Activated naive CD4-positive, alpha-beta T cell treated with anti-CD3 and anti-CD28 coated beads, Interleukin-2, amount 10 ng/mL, durations not matched to agents 7 days and 5 days (primary cell): ENCODE measurements around the gene UBTD1.

Experiments
- CTCF ChIA-PET: fragments of 350-600 bp; sonication (Branson Sonifier 250); formaldehyde crosslinking; loops from one replicate; lab custom pipeline; 2021; ENCODE audit warnings: antibody characterized with exemption; lab: Charles Lee
- DNase-seq: peaks from one replicate; pipeline ENCODE4 v3.0.0-alpha.2; 2020
- H3K27ac Mint-ChIP-seq: one replicate; pipeline ENCODE4 v1.8.0; 2021; ENCODE audit warnings: mild to moderate bottlenecking, moderate library complexity, mixed read lengths
- H3K27me3 Mint-ChIP-seq: one replicate; pipeline ENCODE4 v1.8.0; 2021; ENCODE audit warnings: mild to moderate bottlenecking, mixed read lengths
- H3K36me3 Mint-ChIP-seq: one replicate; pipeline ENCODE4 v1.8.0; 2021; ENCODE audit warnings: mixed read lengths
- H3K4me1 Mint-ChIP-seq: one replicate; pipeline ENCODE4 v1.8.0; 2021; ENCODE audit warnings: mixed read lengths
- H3K4me3 Mint-ChIP-seq: one replicate; pipeline ENCODE4 v1.8.0; 2021; ENCODE audit warnings: mild to moderate bottlenecking, moderate library complexity, mixed read lengths
- H3K9me3 Mint-ChIP-seq: one replicate; pipeline ENCODE4 v1.8.0; 2021; ENCODE audit warnings: mixed read lengths

Gene UBTD1

DNA sequence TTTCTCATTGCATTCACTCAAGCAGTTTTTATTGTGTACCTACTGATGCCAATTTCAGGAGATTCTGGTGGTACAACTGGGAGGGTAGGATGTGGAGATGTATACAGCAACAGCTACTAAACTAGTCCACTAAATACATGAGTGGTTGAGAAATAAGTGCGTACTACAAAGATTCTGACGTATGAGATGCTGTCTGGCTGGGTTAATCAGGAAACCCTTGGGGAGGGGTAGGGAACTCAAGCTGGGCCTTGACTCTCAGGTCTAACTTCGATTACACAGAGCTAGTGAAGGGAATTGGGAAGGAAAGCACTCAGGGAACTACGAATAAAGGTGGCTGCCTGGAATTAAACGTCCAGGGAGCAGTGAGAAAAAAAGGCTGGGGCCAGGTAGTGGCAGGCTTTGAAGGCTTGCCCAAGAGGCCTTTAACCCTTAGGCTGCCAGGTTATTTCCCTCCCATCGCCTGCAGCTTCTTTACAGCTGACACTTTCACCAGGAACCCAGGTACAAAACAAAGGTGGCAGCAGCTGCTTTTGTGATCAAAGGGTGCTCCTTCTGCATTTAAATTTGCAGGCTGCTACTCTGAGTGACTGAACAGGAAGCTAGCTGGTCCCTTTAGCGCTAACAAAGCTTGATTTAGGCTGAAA, 3.7 kb upstream of the UBTD1 start:
- peak overlapping the region; percentile 64 for H3K27ac Mint-ChIP-seq
- CTCF ChIA-PET: interaction anchor here (0.8 to 1.3 kb wide), 4 partner anchors 30 to 91 kb away, joined by 3 to 4 read pairs (median 4); no protein-coding TSS in a partner anchor
- no peaks in the 10 kb centered on the region for H3K9me3 Mint-ChIP-seq
- peaks cover 45% of the 10 kb centered on the region for H3K4me1 Mint-ChIP-seq
- peak; percentile 28 for DNase-seq
- H3K36me3 Mint-ChIP-seq: peaks cover 6% of the 10 kb centered on the region
- H3K4me3 Mint-ChIP-seq: no peak overlapping the region
- peaks cover 16% of the 10 kb centered on the region for H3K27me3 Mint-ChIP-seq

DNA sequence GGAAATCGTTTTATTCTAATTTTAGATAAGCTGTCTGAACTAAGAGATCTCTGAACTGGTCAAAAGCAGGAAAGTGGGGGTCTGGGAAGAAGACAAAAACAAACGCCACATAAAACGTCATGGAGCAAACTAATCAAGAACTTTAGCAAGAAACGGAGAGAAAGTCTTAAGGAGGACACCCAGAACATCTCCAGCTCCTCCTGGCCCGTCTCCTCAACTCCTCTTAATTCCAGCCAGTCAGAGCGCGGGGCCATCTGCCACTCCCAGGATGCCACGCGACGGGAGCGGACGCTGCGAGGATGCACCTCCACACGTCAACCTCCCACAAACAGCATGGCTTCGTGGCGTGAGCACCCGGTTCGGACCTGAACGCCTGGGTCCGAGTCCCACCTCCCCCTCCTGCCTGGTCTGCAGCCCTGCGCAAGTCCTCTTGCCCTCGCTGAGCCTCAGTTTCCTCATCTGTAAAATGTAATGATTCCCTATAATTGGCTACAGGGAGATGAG, 1.1 kb upstream of the UBTD1 start:
- peak; percentile 87 for DNase-seq
- CTCF ChIA-PET: no interaction called here
- Mint-ChIP-seq H3K4me3 (peak overlapping the region; percentile 97), H3K9me3 (no peaks in the 10 kb centered on the region), H3K27me3 (peaks cover 39% of the 10 kb centered on the region), H3K36me3 (peaks cover 6% of the 10 kb centered on the region), H3K4me1 (peaks cover 42% of the 10 kb centered on the region), H3K27ac (peak overlapping the region; percentile 97)

DNA sequence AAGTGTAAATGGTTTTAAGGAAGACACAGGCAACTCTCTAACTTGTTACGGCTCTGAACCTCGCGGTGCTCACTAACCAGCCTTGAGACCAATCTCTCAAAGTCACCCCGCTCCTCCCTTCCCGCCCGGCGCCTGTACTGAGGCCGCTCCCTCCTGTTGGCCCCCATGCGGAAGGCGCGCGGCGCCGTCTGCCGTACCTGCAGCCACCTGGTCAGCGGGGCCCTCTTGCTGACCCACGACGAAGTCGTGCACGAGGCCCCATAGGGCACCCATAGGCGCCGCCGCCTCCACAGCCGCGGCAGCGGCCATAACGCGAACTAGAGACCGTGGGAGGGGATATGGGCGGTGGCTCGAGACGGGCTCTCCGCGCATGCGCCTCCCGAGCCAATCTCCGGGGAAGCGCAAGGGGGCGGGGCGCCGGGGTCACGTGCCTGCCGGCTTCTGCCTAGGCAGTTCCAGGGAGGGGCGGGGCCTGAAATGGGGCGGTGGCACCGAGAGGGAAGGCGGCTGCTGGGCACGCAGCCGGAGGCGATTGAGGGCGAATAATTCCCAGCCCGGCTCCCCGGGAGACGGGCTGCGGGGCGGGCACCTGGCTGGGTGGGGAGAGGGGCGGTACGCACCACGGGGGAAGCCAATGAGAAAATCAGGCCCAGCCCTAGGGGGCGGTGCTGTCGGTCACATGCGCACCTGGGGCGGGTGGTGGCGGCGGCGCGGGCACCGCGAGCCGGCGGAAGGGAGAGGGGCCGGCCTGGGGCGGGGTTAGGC, 466 bp upstream of the UBTD1 start, which contains the start of gene MMS19:
Gene MMS19 (minus strand): TSS at position 347 of the 765 bp plus-strand sequence. CDS start 38 bp downstream, at position 309.
- Mint-ChIP-seq H3K9me3 (no peaks in the 10 kb centered on the region), H3K36me3 (peaks cover 6% of the 10 kb centered on the region), H3K4me1 (peaks cover 42% of the 10 kb centered on the region), H3K4me3 (peak within 1 kb of the TSS; percentile 97), H3K27me3 (peaks cover 43% of the 10 kb centered on the region), H3K27ac (peak within 1 kb of the TSS; percentile 97)
- peak; percentile 100 for DNase-seq
- CTCF ChIA-PET: no interaction called here

DNA sequence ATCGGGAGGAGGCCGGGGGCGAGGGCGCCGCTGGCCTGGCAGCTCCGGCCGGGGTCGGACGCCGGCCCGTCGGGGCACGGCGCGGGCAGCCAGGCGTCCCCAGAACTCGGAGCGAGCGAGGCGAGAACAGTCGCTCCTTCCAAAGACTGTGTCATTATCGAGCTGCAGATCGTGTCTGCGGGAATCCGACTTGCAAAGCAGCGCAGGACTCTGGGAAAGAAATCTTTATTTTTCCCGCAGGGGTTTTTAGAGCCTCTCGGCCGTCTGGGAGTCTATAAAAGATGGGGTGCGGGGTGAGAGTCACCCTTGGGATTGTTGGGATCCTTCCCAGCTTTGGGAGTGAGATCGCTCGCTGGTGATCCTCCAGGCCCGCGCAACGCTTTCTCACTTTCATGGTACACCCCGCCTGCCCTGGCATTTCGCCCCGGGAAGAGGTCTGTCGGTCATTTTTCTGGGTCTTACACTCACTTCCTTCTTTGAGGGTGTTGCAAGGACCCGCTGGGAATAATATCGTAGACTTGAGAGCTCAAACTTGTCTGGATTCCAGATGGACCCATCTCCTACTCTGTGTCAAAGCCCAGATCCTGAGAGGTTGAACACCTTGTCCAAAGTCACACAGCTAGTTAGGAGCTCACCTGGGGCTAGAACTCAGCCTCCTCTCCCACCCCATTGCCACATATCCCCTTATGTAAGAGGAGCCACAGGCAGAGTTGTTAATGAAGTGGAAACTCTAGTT, 1.0 kb downstream of the UBTD1 start:
- no peak overlapping the region for H3K27ac Mint-ChIP-seq
- CTCF ChIA-PET: interaction anchor here (0.8 to 1.4 kb wide), 3 partner anchors 35 to 99 kb away, joined by 3 to 7 read pairs (median 3); partner anchors contain the start of gene ANKRD2
- peaks cover 45% of the 10 kb centered on the region for H3K27me3 Mint-ChIP-seq
- H3K4me1 Mint-ChIP-seq: peaks cover 33% of the 10 kb centered on the region
- H3K4me3 Mint-ChIP-seq: peak overlapping the region; percentile 60
- no peak for DNase-seq
- H3K36me3 Mint-ChIP-seq: no peaks in the 10 kb centered on the region
- H3K9me3 Mint-ChIP-seq: no peaks in the 10 kb centered on the region

DNA sequence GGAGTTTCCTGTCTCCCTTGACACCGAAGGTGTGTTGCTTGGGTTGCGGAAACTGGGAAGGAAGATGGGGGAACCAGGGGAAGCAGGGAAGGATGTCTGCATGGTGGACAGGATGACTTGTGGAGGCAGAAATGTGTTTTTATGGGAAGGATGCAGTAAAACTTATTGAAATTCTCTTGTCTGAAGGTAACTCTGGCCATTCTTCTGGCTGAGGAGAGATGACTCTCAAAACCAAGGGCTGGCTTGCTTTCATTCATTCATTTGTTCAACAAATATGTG, 1.5 kb downstream of the UBTD1 start:
- H3K4me3 Mint-ChIP-seq: peak overlapping the region; percentile 5
- DNase-seq: no peak
- H3K4me1 Mint-ChIP-seq: peaks cover 28% of the 10 kb centered on the region
- no peak overlapping the region for H3K27ac Mint-ChIP-seq
- no peaks in the 10 kb centered on the region for H3K36me3 Mint-ChIP-seq
- no peaks in the 10 kb centered on the region for H3K9me3 Mint-ChIP-seq
- CTCF ChIA-PET: interaction anchor here (0.8 to 1.4 kb wide), 3 partner anchors 34 to 100 kb away, joined by 3 to 7 read pairs (median 3); partner anchors contain the start of gene ANKRD2
- peaks cover 45% of the 10 kb centered on the region for H3K27me3 Mint-ChIP-seq

DNA sequence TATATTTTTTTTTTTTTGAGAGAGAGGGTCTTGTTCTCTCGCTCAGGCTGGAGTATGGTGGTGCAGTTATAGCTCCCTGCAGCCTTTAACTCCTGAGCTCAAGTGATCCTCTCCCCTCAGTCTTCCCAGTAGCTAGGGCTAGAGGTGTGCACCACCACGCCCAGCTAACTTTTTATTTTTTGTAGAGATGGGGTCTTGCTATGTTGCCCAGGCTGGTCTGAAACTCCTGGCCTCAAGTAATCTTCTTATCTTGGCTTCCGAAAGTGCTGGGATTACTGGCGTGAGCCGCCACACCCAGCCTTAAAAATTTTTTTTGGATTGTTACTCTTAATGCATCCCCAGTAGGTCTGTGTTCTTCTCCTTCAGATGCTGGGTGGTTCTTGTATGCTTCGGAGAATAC, 4.2 kb downstream of the UBTD1 start:
- no peak overlapping the region for H3K27ac Mint-ChIP-seq
- H3K27me3 Mint-ChIP-seq: peaks cover 53% of the 10 kb centered on the region
- CTCF ChIA-PET: no interaction called here
- H3K36me3 Mint-ChIP-seq: no peaks in the 10 kb centered on the region
- no peak overlapping the region for H3K4me3 Mint-ChIP-seq
- peaks cover 3% of the 10 kb centered on the region for H3K4me1 Mint-ChIP-seq
- no peak for DNase-seq
- H3K9me3 Mint-ChIP-seq: no peaks in the 10 kb centered on the region

DNA sequence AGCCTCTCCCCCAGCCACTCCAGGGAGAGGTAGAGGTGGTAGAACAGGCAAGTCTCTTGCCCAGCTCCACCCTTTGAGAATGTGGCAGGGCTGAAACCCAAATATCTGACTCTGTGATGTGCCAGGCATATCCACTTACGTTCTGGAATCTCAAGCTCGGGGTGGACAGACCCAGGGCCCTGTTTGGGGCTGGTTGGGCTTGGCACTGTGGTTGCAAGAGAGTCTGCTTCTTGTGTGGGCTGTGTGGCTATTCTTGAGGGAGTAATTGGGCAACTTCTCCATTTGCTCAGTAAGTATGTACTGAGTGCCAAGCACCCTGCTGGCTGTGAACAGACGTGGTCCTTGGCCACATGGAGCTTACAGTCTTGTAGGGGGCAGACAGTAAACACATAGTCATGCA, 4.7 kb downstream of the UBTD1 start:
- CTCF ChIA-PET: no interaction called here
- H3K4me3 Mint-ChIP-seq: no peak overlapping the region
- peaks cover 53% of the 10 kb centered on the region for H3K27me3 Mint-ChIP-seq
- H3K36me3 Mint-ChIP-seq: no peaks in the 10 kb centered on the region
- no peak for DNase-seq
- no peak overlapping the region for H3K27ac Mint-ChIP-seq
- H3K9me3 Mint-ChIP-seq: no peaks in the 10 kb centered on the region
- H3K4me1 Mint-ChIP-seq: no peaks in the 10 kb centered on the region

DNA sequence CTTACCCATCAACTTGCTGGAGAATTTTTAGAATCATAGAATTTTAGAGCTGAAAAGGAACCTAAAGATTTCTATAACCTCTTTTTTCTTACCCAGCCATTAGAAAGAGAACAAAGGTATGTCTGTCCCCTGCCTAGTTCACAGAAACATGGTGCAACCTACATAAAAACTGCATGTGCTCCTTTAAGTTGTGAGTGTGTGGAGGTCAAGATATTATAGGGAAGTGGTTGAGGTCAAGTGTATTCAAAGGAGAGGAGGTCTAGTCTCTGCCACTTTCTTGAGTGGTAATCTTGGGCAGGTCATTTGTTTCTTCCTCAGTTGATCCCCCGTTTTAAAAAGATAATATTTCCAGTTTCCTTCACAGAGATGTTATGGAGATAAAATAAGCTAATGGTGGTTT, 6.4 kb downstream of the UBTD1 start:
- H3K4me1 Mint-ChIP-seq: no peaks in the 10 kb centered on the region
- no peaks in the 10 kb centered on the region for H3K36me3 Mint-ChIP-seq
- H3K27ac Mint-ChIP-seq: no peak overlapping the region
- peaks cover 38% of the 10 kb centered on the region for H3K27me3 Mint-ChIP-seq
- no peak for DNase-seq
- no peaks in the 10 kb centered on the region for H3K9me3 Mint-ChIP-seq
- H3K4me3 Mint-ChIP-seq: no peak overlapping the region
- CTCF ChIA-PET: no interaction called here

DNA sequence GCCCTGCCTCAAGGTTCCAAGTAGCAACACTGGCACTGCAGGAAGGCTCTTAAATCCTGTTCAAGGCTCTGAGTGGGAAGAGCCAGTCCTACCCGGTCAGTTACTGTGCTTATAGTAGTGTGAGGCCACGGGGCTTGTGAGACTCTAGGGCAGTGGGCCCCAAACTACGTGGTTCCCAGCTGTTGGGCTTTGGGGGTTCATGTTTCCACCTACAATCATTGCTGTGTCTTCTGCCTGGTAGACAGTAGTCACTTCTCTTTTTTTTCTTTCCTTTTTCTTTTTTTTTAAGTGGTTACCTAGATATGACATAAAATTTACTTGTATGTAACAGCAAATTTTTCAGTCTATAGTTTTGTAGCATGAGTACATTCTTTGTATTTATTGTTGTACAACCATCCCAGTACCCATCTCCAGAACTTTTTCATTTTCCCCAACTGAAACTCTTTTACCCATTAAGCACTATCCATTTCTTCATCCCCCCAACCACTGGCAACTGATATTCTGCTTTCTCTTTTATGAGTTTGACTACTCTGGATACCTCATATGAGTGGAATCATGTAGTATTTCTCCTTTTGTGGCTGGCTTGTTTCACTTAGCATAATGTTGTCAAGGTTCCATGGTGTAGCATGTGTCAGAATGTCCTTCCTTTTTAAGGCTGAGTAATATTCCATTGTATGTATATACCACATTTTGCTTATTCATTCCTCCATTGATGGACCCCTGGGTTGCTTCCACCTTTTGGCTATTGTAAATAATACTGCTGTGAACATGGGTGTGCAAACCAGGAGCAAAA, 7.7 kb downstream of the UBTD1 start:
- H3K27ac Mint-ChIP-seq: no peak overlapping the region
- no peaks in the 10 kb centered on the region for H3K9me3 Mint-ChIP-seq
- CTCF ChIA-PET: no interaction called here
- no peaks in the 10 kb centered on the region for H3K36me3 Mint-ChIP-seq
- peaks cover 29% of the 10 kb centered on the region for H3K27me3 Mint-ChIP-seq
- no peak for DNase-seq
- H3K4me1 Mint-ChIP-seq: no peaks in the 10 kb centered on the region
- H3K4me3 Mint-ChIP-seq: no peak overlapping the region

DNA sequence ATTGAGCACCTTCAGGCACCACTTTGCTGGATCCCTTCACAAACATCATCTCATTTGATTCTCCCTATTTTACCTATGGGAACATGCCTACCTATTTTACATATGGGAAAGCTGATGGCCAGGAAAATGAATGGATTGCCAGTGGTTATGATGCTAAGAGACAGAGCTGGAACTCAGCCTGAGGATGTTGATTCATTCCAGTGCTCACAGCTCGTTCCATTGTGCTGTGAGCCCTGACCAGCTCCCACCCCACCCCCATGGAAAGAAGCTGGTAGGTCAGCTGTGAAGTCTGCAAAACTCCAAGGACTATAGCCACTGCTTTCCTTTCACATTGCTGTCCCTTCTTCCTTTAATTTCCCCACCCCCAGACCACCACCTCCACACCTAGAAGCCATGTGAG, 9.6 kb downstream of the UBTD1 start:
- no peaks in the 10 kb centered on the region for H3K4me1 Mint-ChIP-seq
- peaks cover 19% of the 10 kb centered on the region for H3K27me3 Mint-ChIP-seq
- no peak for DNase-seq
- H3K4me3 Mint-ChIP-seq: no peak overlapping the region
- CTCF ChIA-PET: no interaction called here
- H3K36me3 Mint-ChIP-seq: no peaks in the 10 kb centered on the region
- H3K9me3 Mint-ChIP-seq: no peaks in the 10 kb centered on the region
- no peak overlapping the region for H3K27ac Mint-ChIP-seq

DNA sequence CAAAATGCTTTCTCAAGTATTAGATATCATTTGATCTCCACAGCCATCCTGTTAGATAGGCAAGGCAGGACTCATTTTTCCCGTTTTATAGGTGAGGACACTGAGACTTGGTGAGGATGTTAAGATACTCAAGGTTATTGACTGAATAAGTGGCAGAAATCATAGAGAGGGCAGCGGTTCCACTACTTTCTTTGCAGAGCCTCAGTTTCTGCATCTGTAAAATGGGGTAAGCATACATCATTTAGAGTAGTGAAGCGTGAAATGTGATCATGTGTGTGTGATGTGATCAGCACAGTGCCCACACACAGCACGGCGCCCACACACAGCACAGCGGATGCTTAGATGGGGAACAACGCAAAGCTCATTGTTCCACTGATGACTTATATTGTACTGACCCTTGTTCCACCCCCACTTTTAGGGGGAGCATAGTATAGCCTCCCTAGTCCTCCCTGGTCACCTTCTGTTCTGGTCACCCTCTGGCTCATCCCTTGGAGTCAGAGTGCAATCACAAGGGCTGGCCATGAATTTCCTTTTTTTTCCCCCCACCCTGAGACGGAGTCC, 10.5 kb downstream of the UBTD1 start:
- DNase-seq: no peak
- no peak overlapping the region for H3K27ac Mint-ChIP-seq
- no peaks in the 10 kb centered on the region for H3K36me3 Mint-ChIP-seq
- peaks cover 24% of the 10 kb centered on the region for H3K27me3 Mint-ChIP-seq
- H3K9me3 Mint-ChIP-seq: no peaks in the 10 kb centered on the region
- no peaks in the 10 kb centered on the region for H3K4me1 Mint-ChIP-seq
- no peak overlapping the region for H3K4me3 Mint-ChIP-seq
- CTCF ChIA-PET: interaction anchor here (1.3 kb wide), 1 partner anchor 25 kb away, joined by 4 read pairs; no protein-coding TSS in a partner anchor

DNA sequence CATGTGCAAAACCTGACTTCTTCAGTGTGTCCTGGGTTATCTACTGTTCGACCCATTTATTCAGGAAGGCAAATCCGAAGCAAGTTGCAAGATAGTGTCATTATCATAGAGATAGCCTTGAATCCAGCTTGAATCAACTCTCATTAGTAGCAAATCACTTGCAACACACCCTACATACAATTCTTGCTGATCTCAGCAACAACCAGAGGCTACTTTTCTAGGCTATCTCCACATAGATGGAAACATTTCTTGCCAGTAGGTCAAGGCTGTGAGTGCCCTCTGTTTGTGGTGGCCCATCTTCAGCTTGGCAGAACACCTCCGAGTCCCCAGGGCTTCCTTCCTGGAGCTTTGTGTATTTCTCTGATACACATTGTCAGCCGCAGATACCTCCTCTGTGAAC, 12.0 kb downstream of the UBTD1 start:
- DNase-seq: no peak
- Mint-ChIP-seq H3K36me3 (no peaks in the 10 kb centered on the region), H3K4me1 (no peaks in the 10 kb centered on the region), H3K27me3 (peaks cover 39% of the 10 kb centered on the region), H3K9me3 (no peaks in the 10 kb centered on the region), H3K27ac (no peak overlapping the region), H3K4me3 (no peak overlapping the region)
- CTCF ChIA-PET: interaction anchor here (1.3 kb wide), 1 partner anchor 23 kb away, joined by 4 read pairs; no protein-coding TSS in a partner anchor

DNA sequence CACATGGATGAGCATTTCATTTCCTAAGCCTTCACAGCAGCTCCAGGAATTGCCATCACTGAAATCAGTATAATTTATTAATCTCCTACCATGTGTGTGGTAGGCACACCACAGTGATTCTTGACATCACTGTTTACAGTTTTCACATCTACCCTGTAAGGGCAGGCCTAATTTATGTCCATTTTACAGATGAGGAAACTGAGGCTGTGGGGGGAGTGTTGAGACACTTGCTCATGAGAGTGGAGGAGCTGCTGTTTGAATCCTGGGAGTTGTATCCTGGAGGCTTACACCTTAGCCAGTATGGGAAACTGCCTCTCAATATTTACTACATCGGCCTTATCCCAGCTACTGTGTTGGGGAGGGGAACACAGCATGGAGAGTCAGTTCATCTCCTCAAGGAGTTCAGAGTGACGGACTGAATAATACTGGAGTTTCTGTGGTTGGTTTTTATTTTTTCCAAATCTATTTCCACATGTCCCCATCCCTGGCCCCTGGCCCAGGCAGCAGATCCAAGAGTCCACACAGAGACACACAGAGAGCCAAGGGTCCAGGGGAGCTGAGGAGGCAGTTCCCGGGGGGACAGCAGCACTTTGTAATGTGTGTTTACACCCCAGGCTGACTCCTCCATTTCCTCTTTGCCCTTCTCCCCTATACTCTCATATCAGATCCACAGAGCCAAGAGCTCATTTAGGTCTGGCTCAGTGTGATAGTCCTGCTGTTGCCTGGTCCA, 13.2 kb downstream of the UBTD1 start:
- Mint-ChIP-seq H3K4me1 (no peaks in the 10 kb centered on the region), H3K36me3 (no peaks in the 10 kb centered on the region), H3K27me3 (peaks cover 35% of the 10 kb centered on the region), H3K9me3 (no peaks in the 10 kb centered on the region), H3K27ac (no peak overlapping the region), H3K4me3 (no peak overlapping the region)
- CTCF ChIA-PET: no interaction called here
- no peak for DNase-seq
